HPDE6-E6E7 (cell line): Measurements from ENCODE around the gene CACHD1.

Source experiments
- DNase-seq: peaks from one replicate; pipeline ENCODE4 v3.0.0; 2011; ENCODE audit warnings: missing footprints; ENCODE audit errors: extremely low spot score

CACHD1 gene

GRCh38 chr1:64654519-64655341, 184.8 kb downstream of the CACHD1 start:
- DNase-seq = no peak

- DNase-seq = no peak
These were observed 185.9 kb downstream of the CACHD1 start for GRCh38 chr1:64655861-64656260.

- DNase-seq = no peak
These were observed 189.7 kb downstream of the CACHD1 start for GRCh38 chr1:64659478-64660138.

DNA sequence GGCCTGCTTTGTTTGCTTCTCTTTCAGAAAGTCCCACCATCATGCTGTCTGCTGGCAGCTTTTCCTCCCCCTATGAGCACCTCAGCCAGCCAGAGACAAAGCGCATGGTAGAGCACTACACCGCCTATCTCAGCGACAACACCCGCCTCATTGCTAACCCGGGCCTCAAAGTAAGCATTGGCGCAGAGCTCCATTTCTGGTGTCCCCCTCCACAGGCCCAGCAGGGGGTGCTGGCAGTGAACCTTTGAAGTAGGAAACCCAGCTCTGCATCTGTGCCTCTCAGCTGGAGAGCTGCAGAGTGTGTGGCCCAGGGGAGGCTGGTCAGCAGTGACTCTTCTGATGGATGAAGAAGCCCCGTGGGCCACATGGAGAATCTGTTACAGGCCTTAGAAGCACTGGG, 193.7 kb downstream of the CACHD1 start:
- DNase-seq = no peak

- no peak for DNase-seq
These were observed 194.4 kb downstream of the CACHD1 start for GRCh38 chr1:64664299-64664698.

DNA sequence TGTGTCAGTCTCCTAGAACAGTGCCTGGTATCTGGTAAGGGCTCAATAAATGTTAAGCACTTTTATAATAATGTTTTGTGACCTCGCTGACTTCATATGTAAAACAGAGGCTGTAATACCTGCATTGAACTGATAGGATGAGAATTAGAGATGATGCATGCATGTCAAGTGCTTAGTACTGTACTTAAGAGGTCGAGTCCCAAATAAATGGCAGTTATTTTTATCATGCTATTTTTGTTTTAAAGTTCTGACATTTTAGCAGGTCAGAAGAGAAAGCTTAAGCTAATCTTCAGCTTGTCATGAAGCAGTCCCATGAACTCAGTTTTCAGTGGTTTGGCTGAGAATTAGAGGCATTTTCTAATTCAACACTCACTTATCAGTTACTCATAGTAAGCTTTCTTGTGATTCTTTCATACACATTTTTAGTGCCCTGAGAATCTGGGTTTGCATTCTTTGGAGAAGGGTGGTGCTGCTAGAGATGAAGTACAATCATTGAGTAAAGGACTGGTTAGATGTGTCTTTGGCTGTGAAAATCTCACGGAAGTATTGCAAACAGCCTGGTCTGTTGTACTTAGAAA, 199.3 kb downstream of the CACHD1 start:
- DNase-seq = no peak

DNA sequence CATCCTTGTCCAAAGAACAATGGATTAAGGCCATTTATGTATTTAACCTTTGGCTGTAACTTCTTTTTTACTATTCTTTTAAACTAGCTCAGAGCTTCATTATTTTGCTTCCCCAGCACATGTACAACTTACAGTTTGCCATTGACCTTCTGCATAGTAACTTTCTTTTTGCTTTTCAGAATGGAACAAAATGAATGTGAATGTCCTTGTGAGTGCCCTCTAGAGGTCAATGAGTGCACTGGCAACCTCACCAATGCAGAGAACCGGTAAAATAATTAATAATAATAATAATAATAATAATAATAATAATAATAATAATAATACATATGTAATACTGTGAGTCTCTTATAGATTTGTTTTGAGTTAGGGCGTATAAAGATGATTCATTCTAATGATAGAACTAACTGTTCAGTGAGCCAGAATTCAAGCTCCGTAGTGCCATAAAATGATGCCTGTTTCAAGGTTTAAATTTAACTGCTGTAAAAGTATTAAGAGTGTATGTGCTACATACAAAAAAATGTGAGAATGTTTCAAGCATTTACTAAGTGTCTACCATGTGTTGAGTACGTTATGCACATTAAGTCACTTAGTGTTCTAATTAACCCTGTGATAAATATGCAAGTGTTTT, 205.9 kb downstream of the CACHD1 start:
- peak; percentile 17 for DNase-seq

DNA sequence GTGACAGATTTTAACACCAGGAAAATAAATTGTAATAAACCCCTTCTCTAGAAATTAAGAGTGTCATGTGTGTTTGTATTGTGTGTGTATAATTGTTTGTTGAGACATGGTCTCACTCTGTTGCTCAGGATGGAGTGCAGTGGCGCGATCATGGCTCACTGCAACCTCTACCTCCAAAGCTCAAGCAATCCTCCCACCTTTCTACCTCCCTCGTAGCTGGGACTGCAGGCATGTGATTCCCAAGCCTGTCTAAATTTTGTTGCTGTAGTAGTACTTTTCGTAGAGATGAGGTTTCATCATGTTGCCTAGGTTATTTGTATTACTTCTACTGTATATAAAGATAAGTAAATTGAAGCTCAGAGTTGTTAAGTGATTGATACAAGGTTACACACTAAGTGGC, 206.5 kb downstream of the CACHD1 start:
- no peak for DNase-seq

DNA sequence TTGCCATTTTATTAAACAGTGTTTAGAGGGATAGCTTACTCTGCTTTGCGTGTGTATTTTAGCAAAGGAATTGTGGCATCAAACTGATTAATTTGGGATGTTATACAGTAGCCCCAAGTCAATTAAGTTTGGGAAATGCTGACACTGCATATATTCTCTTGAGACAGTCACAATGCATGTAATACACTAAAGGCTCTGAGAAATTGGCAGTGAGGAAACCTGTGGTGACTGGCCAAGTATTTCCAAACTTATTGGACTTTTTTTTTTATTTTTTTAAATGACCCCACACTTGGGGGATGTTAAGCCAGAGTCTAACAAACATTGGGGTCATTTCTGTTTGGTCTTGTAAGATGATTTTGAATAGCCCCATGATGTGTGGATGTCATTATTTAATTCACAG, 207.6 kb downstream of the CACHD1 start:
- DNase-seq = no peak

GRCh38 chr1:64678366-64678765, 208.4 kb downstream of the CACHD1 start:
- DNase-seq = no peak

GRCh38 chr1:64679177-64679576, 209.2 kb downstream of the CACHD1 start:
- no peak for DNase-seq

DNA sequence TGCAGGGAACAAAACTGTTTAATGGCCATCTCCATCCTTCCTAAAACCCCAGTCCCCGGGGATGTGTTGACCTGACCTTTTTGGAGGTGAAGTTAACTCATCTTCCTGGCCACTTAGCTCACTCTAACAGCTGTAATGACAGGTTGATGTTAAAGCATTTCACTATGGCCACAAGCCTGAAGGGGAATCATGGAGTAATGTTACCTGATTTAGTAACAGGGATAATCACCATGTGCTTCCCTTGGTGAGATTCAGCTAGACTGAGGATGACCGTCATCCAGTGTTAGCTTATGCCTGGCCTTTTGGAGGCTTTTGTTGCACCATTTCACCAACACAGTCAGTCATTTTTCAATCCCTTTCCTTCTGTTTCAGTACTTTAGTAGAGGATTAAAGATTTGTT, 210.7 kb downstream of the CACHD1 start:
- no peak for DNase-seq

GRCh38 chr1:64681043-64681442, 211.1 kb downstream of the CACHD1 start:
- no peak for DNase-seq

GRCh38 chr1:64683419-64683818, 213.5 kb downstream of the CACHD1 start:
- no peak for DNase-seq

GRCh38 chr1:64685217-64685616, 215.3 kb downstream of the CACHD1 start:
- DNase-seq = no peak

DNA sequence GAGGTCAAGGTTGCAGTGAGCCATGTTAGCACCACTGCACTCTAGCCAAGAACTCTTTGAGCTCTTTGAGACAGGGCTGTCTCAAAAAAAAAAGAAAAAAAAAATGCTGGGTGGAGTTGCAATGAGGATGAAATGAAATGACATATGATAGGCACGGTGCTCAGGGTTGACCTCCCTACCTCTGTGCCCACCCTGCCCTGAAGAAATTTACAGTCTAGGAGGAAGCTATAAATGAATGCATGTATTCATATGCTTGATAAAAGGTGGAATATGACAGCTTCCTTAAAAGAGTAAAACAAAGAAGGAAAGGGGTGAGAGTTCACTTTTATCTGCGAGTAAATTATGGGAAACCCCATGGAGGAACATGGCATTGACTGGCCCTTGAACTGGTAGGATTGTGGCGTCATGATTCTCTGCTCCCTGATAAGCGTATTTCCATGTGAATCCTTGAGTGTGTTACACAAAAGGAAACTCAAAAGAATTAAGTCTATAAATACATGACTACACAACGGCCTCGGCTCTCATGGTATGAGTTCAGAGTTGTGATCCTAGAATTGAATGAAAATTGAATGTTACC, 215.9 kb downstream of the CACHD1 start:
- DNase-seq = no peak

- DNase-seq = peak; percentile 56
These were observed 217.1 kb downstream of the CACHD1 start for GRCh38 chr1:64686828-64687724.

DNA sequence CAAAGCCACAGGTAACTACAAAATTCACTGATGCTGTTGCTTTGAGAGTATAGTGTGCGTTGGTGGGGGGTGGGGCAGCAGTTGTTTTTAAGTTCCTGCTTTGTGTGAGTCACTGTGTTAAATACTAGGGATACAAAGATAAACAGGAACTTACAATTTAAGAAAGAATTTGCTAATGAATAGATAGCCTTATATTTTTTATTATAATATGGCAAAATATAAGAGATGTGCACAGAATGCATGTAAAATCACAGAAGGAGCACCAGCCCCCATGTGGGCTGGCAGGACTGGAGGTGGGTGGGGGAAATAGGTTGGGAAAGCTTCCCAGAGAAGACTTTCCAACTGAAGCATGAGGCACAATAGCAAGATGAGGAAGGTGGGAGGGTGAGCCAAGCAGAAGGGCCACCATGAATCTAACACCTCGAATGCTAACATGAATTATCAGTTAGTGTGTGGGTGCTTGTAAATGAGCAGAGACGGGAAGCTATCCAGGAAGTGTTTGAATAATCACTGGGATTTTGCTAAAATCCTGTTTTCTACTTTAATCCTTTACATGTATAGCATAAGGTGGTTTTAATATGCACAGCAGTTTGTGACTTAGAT, 217.9 kb downstream of the CACHD1 start:
- DNase-seq = no peak

DNA sequence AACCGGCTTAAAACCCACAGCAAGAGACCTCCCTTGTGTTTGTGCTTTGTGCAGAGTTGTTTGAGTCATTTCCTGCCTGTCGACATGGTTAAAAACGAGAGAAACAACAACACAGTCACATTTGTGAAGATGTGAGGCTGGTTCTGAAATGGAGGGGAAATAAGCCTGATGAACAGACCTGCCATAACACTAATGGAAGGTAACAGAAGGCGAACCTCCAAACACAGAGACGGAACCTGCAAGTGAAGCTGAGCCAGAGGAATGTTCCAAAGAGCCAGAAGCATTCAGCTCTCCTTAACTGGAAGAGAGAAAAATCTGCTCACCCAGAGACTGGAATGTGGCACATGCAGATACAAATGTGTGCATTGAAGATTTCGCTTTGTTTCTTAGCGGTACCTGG, 221.7 kb downstream of the CACHD1 start:
- DNase-seq = no peak

DNA sequence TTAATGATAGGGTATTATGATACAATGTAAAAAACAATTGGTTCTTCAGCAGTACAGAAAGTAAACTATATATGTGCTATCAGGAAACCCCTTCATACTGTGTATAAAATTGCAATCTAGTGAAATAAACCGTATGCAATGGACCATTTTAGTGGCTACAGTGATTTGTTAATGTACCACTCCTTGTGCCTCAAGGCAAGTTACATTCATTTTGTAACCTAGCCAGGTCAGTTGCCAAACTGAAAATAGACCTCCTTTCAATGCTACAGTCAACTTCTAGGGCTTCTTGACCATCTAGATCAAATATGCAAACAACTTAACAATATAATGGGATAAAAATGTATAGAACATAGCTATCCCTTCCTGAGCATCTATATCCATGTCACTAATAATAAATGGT, 223.0 kb downstream of the CACHD1 start:
- no peak for DNase-seq

DNA sequence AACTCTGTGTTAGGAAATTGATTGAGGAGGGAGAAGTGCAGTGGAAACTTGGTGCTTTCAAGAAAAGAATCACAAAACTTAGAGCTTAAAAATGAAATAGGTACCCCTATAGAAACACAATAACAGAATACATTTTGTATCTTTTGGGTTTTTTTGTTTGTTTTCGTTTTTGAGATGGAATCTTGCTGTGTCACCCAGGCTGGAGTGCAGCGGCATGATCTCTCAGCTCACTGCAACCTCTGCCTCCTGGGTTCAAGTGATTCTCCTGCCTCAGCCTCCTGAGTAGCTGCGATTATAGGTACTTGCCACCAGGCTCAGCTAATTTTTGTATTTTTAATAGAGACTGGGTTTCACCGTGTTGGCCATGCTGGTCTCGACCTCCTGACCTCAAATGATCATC, 223.5 kb downstream of the CACHD1 start:
- DNase-seq = no peak
